Right lobe of liver (tissue), 6 donors: ENCODE data around the gene PDK2. TPM values are rescaled to one million over a fixed set of nuclear protein-coding genes. Genes with fewer than 3 reads are reported as not detected.
A peak's percentile ranks its signal among the peaks of the same experiment; 100 is the strongest.

ENCODE experiments used
- ATAC-seq, 4 donors: fragments of 200-7000 bp; cut with Tn5 transposase; one replicate each; pipeline ENCODE4 v1.9.1; 2020; ENCODE audit warnings: mild to moderate bottlenecking in 4 of 4, moderate library complexity in 4 of 4
- DNase-seq, 3 donors: peaks; one replicate each; pipeline ENCODE4 v3.0.0-alpha.2; 2020
- H3K27ac ChIP-seq, 3 donors: fragments of 200-600 bp; one replicate each; pipeline ENCODE4 v1.8.0; 2022
- H3K27me3 ChIP-seq, 2 donors: fragments of 200-600 bp; one replicate each; pipeline ENCODE4 v1.8.0; 2022
- H3K36me3 ChIP-seq, 4 donors: fragments of 200-600 bp; sonication (generic) in 1 of 4; one replicate each; pipeline versions ENCODE4 v1.5.1 to v1.8.0; 2017 to 2022; ENCODE audit warnings: control low read depth in 1 of 4
- H3K4me1 ChIP-seq, 4 donors: fragments of 200-600 bp; sonication (generic) in 1 of 4; one replicate each; pipeline versions ENCODE4 v1.5.1 to v1.8.0; 2017 to 2022; ENCODE audit warnings: control low read depth in 1 of 4
- H3K4me3 ChIP-seq, 3 donors: fragments of 200-600 bp; one replicate each; pipeline ENCODE4 v1.8.0; 2022
- H3K9me3 ChIP-seq, 4 donors: fragments of 200-600 bp; sonication (generic) in 1 of 4; one replicate each; pipeline versions ENCODE4 v1.5.1 to v1.8.0; 2017 to 2022; ENCODE audit warnings: control low read depth in 1 of 4
- POLR2A ChIP-seq: fragments of 450-650 bp; IDR thresholded peaks from one replicate; pipeline ENCODE4 v1.6.1; 2017; ENCODE audit warnings: antibody characterized with exemption, mild to moderate bottlenecking
- WGBS: methylation state at CpG from one replicate; pipeline ENCODE4 v1.1.6; 2018; ENCODE audit warnings: low coverage, low lambda C conversion rate; ENCODE audit not compliant: insufficient coverage; ENCODE audit errors: missing lambda C conversion rate; 5-methylcytosine and 5-hydroxymethylcytosine counted together
- intact Hi-C, 2 donors: fragments of 100-400 bp; cut with DNase I; formaldehyde crosslinking; loops; one replicate each; pipeline versions ENCODE4 v1.11.2 to v1.14.1; 2022
- total RNA-seq, 6 experiments: library from RNA; depleted of rRNA in 2 of 6; stranded (reverse); fragments of >200 nt in 2 of 6; fragmentation: NEBNext Ultra II Directional in 3 of 6; extraction: Animal tissue kit (Norgen Biotek cat#: 25700) in 3 of 6; gene quantifications; one replicate each; pipeline versions ENCODE4 v1.1.0 to v1.2.4, GENCODE V29; 2016 to 2023
- TF ChIP-seq, protein P1 (sequence below), 4 donors: fragments of 200-600 bp in 3 of 4; fragments of 450-650 bp in 1 of 4; IDR thresholded peaks; one replicate each; pipeline versions ENCODE4 v1.5.1 to v1.8.0; 2016 to 2022; ENCODE audit warnings: antibody characterized with exemption in 4 of 4, mild to moderate bottlenecking in 2 of 4
- donor health status: DM: no; HTN: yes; CAD: no.
- donor health status: DM: no; HTN: no; CAD: no.
- donor health status: DM: no; HTN: no; CAD: no.
- donor health status: DM: no; HTN: yes; CAD: no.
- donor health status: DM: no; HTN: yes; CAD: no.

PDK2 gene
- total RNA-seq, 6 experiments from 2014 or later: 25.0 to 58.0 (median 44.8) TPM

GRCh38 chr17:50075446-50076032 lies 19.6 kb upstream of the PDK2 start:
- no peak overlapping the region for H3K4me3 ChIP-seq
- DNase-seq (peak in 1 of 3 donors; percentile 39), ATAC-seq (no peak)
- no peaks in the 10 kb centered on the region for H3K27me3 ChIP-seq
- 81% methylated on average over 5 of the region's 16 CpGs for WGBS
- no peaks in the 10 kb centered on the region for H3K4me1 ChIP-seq
- intact Hi-C loops: loop anchor here in 1 of 2 donors (10.0 kb wide), 1 partner anchor 51 kb away; no protein-coding TSS in a partner anchor
- H3K27ac ChIP-seq: no peak overlapping the region
- no peak for TF ChIP-seq POLR2A
- TF ChIP-seq, protein P1, sequence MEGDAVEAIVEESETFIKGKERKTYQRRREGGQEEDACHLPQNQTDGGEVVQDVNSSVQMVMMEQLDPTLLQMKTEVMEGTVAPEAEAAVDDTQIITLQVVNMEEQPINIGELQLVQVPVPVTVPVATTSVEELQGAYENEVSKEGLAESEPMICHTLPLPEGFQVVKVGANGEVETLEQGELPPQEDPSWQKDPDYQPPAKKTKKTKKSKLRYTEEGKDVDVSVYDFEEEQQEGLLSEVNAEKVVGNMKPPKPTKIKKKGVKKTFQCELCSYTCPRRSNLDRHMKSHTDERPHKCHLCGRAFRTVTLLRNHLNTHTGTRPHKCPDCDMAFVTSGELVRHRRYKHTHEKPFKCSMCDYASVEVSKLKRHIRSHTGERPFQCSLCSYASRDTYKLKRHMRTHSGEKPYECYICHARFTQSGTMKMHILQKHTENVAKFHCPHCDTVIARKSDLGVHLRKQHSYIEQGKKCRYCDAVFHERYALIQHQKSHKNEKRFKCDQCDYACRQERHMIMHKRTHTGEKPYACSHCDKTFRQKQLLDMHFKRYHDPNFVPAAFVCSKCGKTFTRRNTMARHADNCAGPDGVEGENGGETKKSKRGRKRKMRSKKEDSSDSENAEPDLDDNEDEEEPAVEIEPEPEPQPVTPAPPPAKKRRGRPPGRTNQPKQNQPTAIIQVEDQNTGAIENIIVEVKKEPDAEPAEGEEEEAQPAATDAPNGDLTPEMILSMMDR (IDR thresholded peaks at IDR 0.05): no peak
- no peaks in the 10 kb centered on the region for H3K9me3 ChIP-seq
- peaks cover 0 to 1% (median 0%) of the 10 kb centered on the region in 4 donors for H3K36me3 ChIP-seq

GRCh38 chr17:50076221-50076590 lies 18.9 kb upstream of the PDK2 start:
- peaks cover 0 to 1% (median 0%) of the 10 kb centered on the region in 4 donors for H3K36me3 ChIP-seq
- H3K27ac ChIP-seq: no peak overlapping the region
- ATAC-seq: no peak
- DNase-seq: peak in 1 of 3 donors; percentile 39
- TF ChIP-seq, protein P1 (IDR thresholded peaks at IDR 0.05): no peak
- no peak for TF ChIP-seq POLR2A
- intact Hi-C loops: loop anchor here in 1 of 2 donors (10.0 kb wide), 1 partner anchor 51 kb away; no protein-coding TSS in a partner anchor
- H3K4me1 ChIP-seq: no peaks in the 10 kb centered on the region
- H3K27me3 ChIP-seq: no peaks in the 10 kb centered on the region
- whole genome bisulfite sequencing: 53% methylated on average over 8 of the region's 16 CpGs
- no peak overlapping the region for H3K4me3 ChIP-seq
- H3K9me3 ChIP-seq: no peaks in the 10 kb centered on the region

DNA sequence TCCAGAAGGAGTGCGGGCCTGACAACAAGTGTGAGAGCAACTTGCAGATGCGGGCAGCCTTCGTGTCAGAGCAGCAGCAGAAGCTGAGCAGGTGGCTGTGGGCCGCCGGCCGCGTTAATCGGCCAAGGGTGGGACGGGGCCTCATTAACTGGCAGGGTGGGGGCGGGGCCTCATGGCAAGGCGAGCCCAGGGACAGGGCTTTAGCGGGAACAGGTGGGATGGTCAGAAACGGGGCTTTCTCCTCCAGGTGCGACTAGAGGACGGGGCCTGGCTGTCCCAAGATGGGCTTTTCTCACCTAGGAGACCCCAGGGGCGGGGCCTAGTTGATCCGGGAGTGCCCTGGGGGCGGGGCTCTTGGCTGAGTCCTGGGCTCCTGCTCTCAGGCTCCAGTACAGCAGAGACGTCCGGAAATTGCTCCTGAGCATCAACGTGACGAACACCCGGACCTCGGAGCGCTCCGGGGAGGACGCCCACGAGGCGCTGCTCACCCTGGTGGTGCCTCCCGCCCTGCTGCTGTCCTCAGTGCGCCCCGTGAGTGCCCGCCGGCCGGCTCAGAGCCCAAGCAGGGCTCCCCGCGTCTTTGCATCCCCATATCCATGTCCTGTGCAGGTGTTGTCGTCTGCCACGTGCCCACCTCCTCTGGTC lies 18.4 kb upstream of the PDK2 start:
- H3K4me3 ChIP-seq: no peak overlapping the region
- no peaks in the 10 kb centered on the region for H3K9me3 ChIP-seq
- intact Hi-C loops: loop anchor here in 1 of 2 donors (10.0 kb wide), 1 partner anchor 52 kb away; no protein-coding TSS in a partner anchor
- 59% methylated on average over 11 of the region's 39 CpGs for WGBS
- DNase-seq (peak in 1 of 3 donors; percentile 54), ATAC-seq (no peak)
- no peak overlapping the region for H3K27ac ChIP-seq
- TF ChIP-seq, protein P1 (IDR thresholded peaks at IDR 0.05): no peak
- TF ChIP-seq POLR2A: no peak
- peaks cover 0 to 1% (median 0%) of the 10 kb centered on the region in 4 donors for H3K36me3 ChIP-seq
- no peaks in the 10 kb centered on the region for H3K4me1 ChIP-seq
- H3K27me3 ChIP-seq: no peaks in the 10 kb centered on the region

GRCh38 chr17:50078430-50078829 lies 16.7 kb upstream of the PDK2 start:
- no peak for TF ChIP-seq POLR2A
- TF ChIP-seq, protein P1 (IDR thresholded peaks at IDR 0.05): no peak
- DNase-seq (no peak), ATAC-seq (no peak)
- no peak overlapping the region for H3K4me3 ChIP-seq
- H3K27me3 ChIP-seq: no peaks in the 10 kb centered on the region
- no peaks in the 10 kb centered on the region for H3K4me1 ChIP-seq
- H3K27ac ChIP-seq: no peak overlapping the region
- WGBS: 86% methylated on average over 3 of the region's 4 CpGs
- intact Hi-C loops: loop anchor here in 1 of 2 donors (10.0 kb wide), 1 partner anchor 54 kb away; no protein-coding TSS in a partner anchor
- peaks cover 0 to 1% (median 0%) of the 10 kb centered on the region in 4 donors for H3K36me3 ChIP-seq
- H3K9me3 ChIP-seq: no peaks in the 10 kb centered on the region
